ENCODE measurements around the gene ZSCAN5B.

- TF ChIP-seq CTCF (IDR thresholded peaks at IDR 0.05), result no peak
- TF ChIP-seq ZFX (IDR thresholded peaks at IDR 0.05; ENCODE audit: borderline replicate concordance), result no peak
These were observed 4.4 kb upstream of the ZSCAN5B start, which contains the start of gene ZSCAN5C for GRCh38 chr19:56201973-56202372.

Data from 22Rv1 (cell line).